HL-60 (cell line): ENCODE results near the gene SLC27A6.

ENCODE experiments used
- DNase-seq, 2 experiments: peaks; one replicate each; pipeline ENCODE4 v3.0.0-alpha.2; 2010 to 2020; ENCODE audit warnings: low read depth in 1 of 2, low spot score in 1 of 2
- H3K27ac ChIP-seq: fragments of 250-450 bp; sonication (Bioruptor Pico); replicated peaks from 2 replicates; pipeline ENCODE4 v1.5.1; 2020; ENCODE audit warnings: mild to moderate bottlenecking, moderate library complexity
- H3K27me3 ChIP-seq: fragments of 250-450 bp; sonication (Bioruptor Pico); 2 replicates; pipeline ENCODE4 v1.5.1; 2021; ENCODE audit warnings: mild to moderate bottlenecking, moderate library complexity; ENCODE audit not compliant: insufficient read depth, poor library complexity, severe bottlenecking
- H3K4me3 ChIP-seq: replicated peaks from 2 replicates; pipeline ENCODE4 v1.5.1; 2011; ENCODE audit warnings: mild to moderate bottlenecking, control low read depth, low read length; ENCODE audit not compliant: insufficient read depth
- GABPA ChIP-seq: IDR thresholded peaks from 2 replicates; pipeline ENCODE4 v1.6.1; 2012; ENCODE audit warnings: low read depth
- POLR2AphosphoS5 ChIP-seq: IDR thresholded peaks from 2 replicates; pipeline ENCODE4 v1.6.1; 2012; ENCODE audit warnings: low read depth
- SPI1 ChIP-seq: IDR thresholded peaks from 2 replicates; pipeline ENCODE4 v1.6.1; 2012; ENCODE audit warnings: low read depth, mild to moderate bottlenecking, borderline replicate concordance
- TF ChIP-seq, protein P1 (sequence below): IDR thresholded peaks from 2 replicates; pipeline ENCODE4 v1.6.1; 2012; ENCODE audit warnings: low read depth; ENCODE audit not compliant: insufficient replicate concordance
- TF ChIP-seq, protein P2 (sequence below): IDR thresholded peaks from one replicate; pipeline ENCODE4 v1.5.1; 2011; ENCODE audit warnings: low read length, control low read depth, inconsistent platforms; ENCODE audit not compliant: insufficient read depth

Gene SLC27A6

DNA sequence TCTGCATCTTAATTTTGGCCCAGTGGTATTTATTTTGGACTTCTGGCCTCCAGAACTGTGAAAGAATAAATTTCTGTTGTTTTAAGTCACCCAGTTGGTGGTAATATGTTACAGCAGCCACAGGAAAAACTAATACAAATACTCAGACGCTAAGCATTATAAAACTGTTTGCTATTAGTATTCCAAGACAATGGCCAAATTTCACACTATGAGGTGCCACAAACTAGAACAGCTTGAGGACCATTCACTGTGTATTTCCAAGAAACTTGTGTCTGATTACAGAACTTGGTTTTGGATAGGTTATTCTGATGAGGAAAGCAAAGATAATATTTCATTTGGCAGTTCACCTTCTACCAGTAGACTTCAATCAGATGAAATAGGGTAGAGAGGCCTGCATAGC, 113.0 kb downstream of the SLC27A6 start:
- TF ChIP-seq POLR2AphosphoS5: no peak
- TF ChIP-seq, protein P1, sequence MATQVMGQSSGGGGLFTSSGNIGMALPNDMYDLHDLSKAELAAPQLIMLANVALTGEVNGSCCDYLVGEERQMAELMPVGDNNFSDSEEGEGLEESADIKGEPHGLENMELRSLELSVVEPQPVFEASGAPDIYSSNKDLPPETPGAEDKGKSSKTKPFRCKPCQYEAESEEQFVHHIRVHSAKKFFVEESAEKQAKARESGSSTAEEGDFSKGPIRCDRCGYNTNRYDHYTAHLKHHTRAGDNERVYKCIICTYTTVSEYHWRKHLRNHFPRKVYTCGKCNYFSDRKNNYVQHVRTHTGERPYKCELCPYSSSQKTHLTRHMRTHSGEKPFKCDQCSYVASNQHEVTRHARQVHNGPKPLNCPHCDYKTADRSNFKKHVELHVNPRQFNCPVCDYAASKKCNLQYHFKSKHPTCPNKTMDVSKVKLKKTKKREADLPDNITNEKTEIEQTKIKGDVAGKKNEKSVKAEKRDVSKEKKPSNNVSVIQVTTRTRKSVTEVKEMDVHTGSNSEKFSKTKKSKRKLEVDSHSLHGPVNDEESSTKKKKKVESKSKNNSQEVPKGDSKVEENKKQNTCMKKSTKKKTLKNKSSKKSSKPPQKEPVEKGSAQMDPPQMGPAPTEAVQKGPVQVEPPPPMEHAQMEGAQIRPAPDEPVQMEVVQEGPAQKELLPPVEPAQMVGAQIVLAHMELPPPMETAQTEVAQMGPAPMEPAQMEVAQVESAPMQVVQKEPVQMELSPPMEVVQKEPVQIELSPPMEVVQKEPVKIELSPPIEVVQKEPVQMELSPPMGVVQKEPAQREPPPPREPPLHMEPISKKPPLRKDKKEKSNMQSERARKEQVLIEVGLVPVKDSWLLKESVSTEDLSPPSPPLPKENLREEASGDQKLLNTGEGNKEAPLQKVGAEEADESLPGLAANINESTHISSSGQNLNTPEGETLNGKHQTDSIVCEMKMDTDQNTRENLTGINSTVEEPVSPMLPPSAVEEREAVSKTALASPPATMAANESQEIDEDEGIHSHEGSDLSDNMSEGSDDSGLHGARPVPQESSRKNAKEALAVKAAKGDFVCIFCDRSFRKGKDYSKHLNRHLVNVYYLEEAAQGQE: no peak
- TF ChIP-seq, protein P2, sequence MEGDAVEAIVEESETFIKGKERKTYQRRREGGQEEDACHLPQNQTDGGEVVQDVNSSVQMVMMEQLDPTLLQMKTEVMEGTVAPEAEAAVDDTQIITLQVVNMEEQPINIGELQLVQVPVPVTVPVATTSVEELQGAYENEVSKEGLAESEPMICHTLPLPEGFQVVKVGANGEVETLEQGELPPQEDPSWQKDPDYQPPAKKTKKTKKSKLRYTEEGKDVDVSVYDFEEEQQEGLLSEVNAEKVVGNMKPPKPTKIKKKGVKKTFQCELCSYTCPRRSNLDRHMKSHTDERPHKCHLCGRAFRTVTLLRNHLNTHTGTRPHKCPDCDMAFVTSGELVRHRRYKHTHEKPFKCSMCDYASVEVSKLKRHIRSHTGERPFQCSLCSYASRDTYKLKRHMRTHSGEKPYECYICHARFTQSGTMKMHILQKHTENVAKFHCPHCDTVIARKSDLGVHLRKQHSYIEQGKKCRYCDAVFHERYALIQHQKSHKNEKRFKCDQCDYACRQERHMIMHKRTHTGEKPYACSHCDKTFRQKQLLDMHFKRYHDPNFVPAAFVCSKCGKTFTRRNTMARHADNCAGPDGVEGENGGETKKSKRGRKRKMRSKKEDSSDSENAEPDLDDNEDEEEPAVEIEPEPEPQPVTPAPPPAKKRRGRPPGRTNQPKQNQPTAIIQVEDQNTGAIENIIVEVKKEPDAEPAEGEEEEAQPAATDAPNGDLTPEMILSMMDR: no peak
- no peak for TF ChIP-seq GABPA
- no peak for TF ChIP-seq SPI1
- H3K4me3 ChIP-seq: no peak overlapping the region
- H3K27me3 ChIP-seq: no peaks in the 10 kb centered on the region
- no peak for DNase-seq
- H3K27ac ChIP-seq: no peak overlapping the region

DNA sequence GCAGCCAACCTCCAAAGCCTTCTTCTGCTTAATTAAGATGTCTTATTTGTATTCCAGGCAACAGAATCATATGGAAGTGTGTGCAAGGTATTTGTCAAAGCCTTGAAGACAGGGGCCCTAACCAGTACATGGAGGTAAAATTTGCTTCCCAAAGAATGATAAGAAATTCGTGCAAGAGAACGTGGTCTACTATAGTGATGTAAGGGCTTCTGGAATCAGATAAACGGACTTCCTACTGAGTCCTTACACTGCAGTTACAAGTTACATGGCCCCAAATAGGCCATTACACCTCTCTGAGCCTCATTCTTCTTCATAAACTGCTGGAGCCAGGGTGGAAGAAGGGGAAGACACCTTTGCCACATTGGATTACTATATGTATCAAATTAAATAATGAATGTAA, 113.4 kb downstream of the SLC27A6 start:
- H3K4me3 ChIP-seq: no peak overlapping the region
- no peak overlapping the region for H3K27ac ChIP-seq
- TF ChIP-seq POLR2AphosphoS5: no peak
- no peak for TF ChIP-seq SPI1
- no peak for TF ChIP-seq GABPA
- TF ChIP-seq, protein P2: no peak
- TF ChIP-seq, protein P1: no peak
- no peaks in the 10 kb centered on the region for H3K27me3 ChIP-seq
- no peak for DNase-seq

DNA sequence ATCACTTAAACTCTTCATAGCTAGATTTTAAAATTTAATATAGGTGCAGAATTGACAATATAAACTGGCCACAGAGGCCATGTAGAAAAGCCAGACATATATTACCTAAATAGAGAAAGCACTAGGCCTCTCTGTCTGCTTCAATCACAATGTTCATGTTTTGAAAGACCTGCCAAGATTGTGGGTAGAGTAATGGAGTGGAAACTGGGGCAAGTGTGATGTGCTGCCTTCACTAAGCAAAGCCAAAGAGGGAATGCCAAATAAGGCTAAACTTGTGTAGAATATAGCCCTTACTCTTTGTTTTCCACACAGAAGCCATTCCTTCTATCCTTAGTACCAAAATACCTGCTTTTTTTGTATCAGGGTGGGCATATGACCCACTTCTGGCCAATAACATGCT, 114.2 kb downstream of the SLC27A6 start:
- TF ChIP-seq SPI1: no peak
- TF ChIP-seq, protein P1: no peak
- no peak for TF ChIP-seq GABPA
- no peak for TF ChIP-seq POLR2AphosphoS5
- TF ChIP-seq, protein P2: no peak
- Histone ChIP-seq H3K27me3 (no peaks in the 10 kb centered on the region), H3K27ac (no peak overlapping the region), H3K4me3 (no peak overlapping the region)
- DNase-seq: no peak
